HEK293 (cell line): ENCODE data around the gene SERINC2.

Source experiments
- ATF2 ChIP-seq: fragments of 450-650 bp; formaldehyde crosslinking; IDR thresholded peaks from 2 replicates; pipeline ENCODE4 v1.5.1; 2016; ENCODE audit warnings: missing biosample characterization, missing genetic modification characterization, low read depth
- CTCF ChIP-seq: fragments of 450-650 bp; formaldehyde crosslinking; IDR thresholded peaks from 2 replicates; pipeline ENCODE4 v1.5.1; 2016; ENCODE audit warnings: missing biosample characterization, missing genetic modification characterization
- IKZF3 ChIP-seq: fragments of 450-650 bp; IDR thresholded peaks from 2 replicates; pipeline ENCODE4 v1.5.0; 2018; ENCODE audit warnings: missing biosample characterization, mild to moderate bottlenecking, missing genetic modification characterization, moderate library complexity
- REST ChIP-seq: fragments of 450-650 bp; formaldehyde crosslinking; IDR thresholded peaks from 2 replicates; pipeline ENCODE4 v1.5.1; 2016; ENCODE audit warnings: missing biosample characterization, missing genetic modification characterization
- YY1 ChIP-seq: fragments of 450-650 bp; formaldehyde crosslinking; IDR thresholded peaks from 2 replicates; pipeline ENCODE4 v1.5.1; 2018; ENCODE audit warnings: missing biosample characterization, missing genetic modification characterization
- ZBTB20 ChIP-seq: fragments of 450-650 bp; formaldehyde crosslinking; IDR thresholded peaks from 2 replicates; pipeline ENCODE4 v1.5.1; 2016; ENCODE audit warnings: missing biosample characterization, missing genetic modification characterization
- ZIC2 ChIP-seq: fragments of 450-650 bp; formaldehyde crosslinking; IDR thresholded peaks from 2 replicates; pipeline ENCODE4 v1.5.1; 2016; ENCODE audit warnings: missing biosample characterization, missing genetic modification characterization
- ZNF324 ChIP-seq: fragments of 450-650 bp; formaldehyde crosslinking; IDR thresholded peaks from 2 replicates; pipeline ENCODE4 v1.5.1; 2016; ENCODE audit warnings: missing biosample characterization, missing genetic modification characterization
- ZNF623 ChIP-seq: fragments of 450-650 bp; formaldehyde crosslinking; IDR thresholded peaks from 2 replicates; pipeline ENCODE4 v1.5.1; 2016; ENCODE audit warnings: missing biosample characterization, missing genetic modification characterization

- TF ChIP-seq ZBTB20 (tag by site-specific recombination), result no peak
- TF ChIP-seq CTCF, result no peak
- TF ChIP-seq ATF2 (tag by site-specific recombination), result no peak
- no peak for TF ChIP-seq REST
- no peak for TF ChIP-seq YY1
- TF ChIP-seq ZNF324, result no peak
- no peak for TF ChIP-seq ZIC2 (tag by site-specific recombination)
- TF ChIP-seq ZNF623 (tag by site-specific recombination), result no peak
- no peak for TF ChIP-seq IKZF3
These were observed 29.0 kb upstream of the SERINC2 start for GRCh38 chr1:31383967-31384366.
